ENCODE measurements around the gene HDAC5.
"Not testable (repeated sequence)": the region's sequence is repeated elsewhere in the genome, so short reads cannot be mapped to it uniquely, and the experiment has no call there.

The HDAC5 gene

DNA sequence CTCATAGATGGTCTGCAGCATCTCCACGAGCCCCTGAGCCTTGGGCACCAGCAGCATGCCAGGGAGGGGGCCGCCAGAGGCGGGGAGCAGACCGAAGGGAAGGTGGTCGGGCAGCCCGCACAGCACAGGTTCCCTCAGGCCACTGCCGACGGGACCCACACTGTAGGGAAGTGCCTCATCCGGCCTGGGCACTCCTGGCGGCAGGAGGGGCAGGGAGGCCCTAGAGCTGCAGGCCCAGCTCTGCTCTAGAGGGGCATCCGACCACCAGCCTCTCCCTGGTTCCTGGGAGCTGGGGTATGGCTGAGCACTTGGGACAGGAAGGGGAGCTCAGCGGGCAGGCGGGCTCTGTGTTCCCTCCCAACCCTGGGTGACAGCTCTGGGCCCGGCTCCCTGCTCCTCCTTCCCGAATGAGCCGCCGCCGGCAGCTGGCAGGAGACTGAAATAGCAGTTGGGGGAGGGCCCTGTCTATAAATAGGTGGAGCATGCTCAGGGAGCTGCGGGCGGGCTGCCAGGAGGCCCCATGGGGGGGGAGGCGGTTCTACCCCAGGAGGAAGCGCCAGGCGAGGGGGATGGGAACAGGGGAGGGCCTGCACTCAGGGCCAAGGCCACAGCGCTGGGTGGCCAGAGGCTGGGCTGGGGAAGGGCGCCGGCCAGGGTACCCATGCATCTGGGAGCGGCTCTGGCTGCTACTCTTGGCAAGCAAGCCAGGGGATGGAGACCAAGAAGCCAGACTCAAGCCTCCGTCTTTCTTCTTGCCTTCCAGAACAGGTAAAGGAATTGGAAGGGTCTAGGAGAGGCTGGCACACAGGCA is 12.4 kb downstream of the HDAC5 start:
- DNase-seq: peak; percentile 91 to 92

GRCh38 chr17:44110011-44110686 is 13.3 kb downstream of the HDAC5 start:
- no peak for DNase-seq

GRCh38 chr17:44109312-44109630 is 14.2 kb downstream of the HDAC5 start:
- DNase-seq: no peak

GRCh38 chr17:44108440-44109311 is 14.8 kb downstream of the HDAC5 start:
- DNase-seq: no peak

DNA sequence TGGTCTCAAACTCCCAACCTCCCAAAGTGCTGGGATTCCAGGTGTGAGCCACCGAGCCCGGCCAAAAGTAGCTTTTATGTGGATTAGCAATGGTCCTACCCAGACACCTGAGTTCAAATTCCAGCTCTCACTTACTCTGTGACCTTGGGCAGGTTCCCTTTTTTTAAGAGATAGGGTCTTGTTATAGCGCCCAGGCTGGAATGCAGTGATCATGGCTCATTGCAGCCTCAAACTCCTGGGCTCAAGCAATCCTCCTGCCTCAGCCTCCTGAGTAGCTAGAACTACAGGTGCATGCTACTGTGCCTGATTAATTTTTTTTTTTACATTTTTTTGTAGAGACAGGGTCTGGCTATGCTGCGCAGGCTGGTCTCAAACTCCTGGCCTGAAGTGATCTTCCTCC is 16.6 kb downstream of the HDAC5 start:
- no peak for DNase-seq

GRCh38 chr17:44105941-44106340 is 17.5 kb downstream of the HDAC5 start:
- DNase-seq: no peak

DNA sequence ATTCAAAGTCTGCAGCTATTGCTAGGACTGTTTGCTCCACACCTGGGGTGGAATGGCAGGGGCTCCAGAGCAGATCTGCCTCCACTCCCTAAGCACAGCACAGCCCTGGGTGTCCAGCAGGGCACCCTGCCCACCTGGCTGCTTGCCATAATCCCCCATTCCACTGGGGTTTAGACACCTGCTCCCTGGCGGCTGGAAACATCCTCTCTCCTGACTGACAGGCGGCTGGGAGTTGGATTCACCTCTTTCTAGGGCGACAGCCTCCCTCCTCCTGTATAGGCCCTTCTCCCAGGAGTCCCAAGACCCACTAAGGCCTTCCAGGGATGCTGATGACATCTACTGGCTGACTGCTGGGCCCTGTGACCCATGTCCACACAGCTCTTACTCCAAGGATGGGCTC is 18.0 kb downstream of the HDAC5 start:
- no peak for DNase-seq

DNA sequence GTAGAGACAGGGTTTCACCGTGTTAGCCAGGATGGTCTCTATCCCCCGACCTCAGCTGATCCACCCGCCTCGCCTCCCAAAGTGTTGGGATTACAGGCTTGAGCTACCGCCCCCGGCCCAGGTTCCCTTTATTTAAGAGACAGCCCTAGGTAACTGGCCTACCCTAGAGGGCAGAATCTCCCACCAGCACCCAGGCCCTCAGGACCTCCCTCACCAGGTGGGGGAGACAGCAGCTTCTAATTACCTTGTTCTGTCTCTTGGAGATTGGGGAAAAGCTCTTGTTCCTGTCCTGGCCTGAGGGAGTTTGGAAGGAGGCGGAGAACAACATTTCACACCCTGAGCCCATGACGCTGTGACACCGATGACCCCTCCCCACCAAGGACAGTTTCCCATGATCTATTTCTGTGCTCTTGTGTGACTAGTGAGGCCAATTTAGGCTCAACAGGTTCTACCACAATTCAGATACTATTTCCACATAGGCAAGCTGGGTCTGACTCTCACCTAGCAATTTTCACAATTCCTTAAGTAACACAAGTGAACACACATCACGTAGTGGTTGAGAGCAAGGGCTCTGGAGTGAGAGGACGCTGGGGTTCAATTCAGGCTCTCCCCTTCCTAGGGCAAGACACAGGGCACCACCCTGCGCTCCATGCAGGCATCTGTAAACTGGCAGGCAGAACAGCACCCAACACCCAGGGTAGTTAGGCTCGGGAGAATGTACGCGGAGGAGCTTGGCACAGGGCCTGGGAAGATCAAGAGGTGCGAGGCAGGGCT is 20.4 kb downstream of the HDAC5 start:
- DNase-seq: no peak

- DNase-seq: not testable (repeated sequence)
Measured at GRCh38 chr17:44101858-44102257, 21.6 kb downstream of the HDAC5 start.

DNA sequence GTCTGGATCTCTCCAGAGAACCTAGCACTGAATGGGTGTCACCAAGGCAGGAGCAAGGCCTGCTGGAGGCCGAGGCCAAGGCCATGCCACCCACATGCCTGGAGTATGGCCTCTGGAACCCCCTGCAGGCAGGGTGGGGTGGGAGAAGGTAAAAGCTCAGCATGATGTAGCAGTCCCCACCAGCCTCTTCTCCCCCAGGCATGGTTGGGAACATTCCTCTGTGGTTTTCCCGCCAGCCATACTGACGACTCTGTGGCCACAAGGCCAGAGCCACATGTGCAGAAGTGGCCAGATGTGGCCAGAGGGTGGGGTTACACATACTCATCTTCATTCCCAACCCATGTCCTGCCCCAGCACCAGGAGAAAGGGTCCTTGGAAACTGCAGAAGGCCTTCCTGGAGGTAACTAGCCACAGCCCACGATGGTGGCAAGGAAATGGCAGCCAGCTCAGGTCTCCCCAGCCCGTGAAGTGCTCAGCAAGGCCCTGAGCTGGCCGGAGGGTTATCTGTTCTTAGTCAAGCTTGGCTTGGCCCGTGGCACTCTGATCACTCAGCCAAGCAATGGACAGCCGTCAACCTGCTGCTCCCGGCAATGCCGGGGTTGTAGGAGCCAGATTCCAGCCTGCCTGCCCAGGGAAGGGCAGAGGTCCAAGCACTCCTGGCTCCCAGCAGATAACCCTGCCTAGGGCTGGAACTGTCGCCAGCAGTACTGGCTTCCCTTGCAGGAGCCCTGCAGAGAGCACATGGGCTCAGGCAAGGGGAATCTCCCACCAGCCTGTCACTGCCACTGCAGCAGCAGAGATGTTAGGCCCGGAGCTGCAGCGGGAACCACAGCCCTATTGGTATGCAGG is 26.1 kb downstream of the HDAC5 start:
- DNase-seq: no peak

DNA sequence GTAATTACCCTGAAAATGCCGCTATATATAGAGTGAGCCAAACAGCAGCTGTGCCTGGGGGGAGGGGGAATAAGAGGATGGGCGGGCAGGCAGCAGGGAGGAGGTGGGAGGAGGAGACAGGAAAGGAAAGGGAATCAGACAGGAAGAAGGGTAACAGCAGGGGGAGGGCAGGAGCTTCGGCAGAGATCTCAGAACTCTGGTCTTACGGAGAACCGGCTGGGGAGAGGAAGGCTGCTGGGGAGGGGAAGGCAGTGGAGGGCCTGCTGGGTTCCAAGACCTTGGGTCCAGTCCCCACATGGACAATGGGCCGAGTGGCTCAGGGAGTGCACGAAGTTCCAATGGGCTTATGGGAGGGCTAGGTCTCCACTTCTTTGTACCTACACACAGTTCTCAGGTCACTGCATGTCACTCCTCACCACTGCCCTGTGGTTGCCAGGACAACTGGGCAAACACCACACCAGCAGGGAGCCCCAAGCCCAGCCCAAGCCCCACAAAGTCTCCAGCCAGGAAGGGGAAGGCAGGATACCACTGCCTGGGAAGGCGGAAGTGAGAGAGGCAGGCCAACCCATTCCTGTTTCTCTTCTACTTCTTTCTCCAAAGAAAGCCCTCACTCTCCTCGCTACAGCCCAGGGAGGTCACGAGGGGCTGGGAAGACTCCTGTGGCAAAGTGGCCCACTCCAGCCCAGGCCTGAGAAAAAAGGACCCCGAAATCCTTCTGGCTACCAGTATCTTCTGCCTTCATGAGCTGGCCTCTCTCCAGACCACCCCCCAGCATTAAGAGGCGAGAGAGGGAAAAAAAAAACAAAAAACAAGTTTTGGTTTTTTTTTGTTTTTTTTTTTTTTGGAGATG is 27.6 kb downstream of the HDAC5 start:
- peak; percentile 64 to 74 for DNase-seq

DNA sequence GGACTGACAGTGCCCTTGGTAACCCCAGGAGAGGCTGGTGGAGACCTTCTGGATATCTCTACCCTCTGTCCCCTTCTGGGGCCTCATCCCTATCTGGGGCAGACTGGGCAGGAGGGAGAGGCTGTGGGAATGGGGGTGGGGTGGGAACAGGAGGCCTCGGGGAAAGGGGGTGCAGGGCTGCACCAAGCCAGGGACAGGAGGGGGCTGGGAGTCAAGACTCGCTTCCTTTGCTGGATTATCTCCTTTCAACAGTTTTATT is 28.1 kb downstream of the HDAC5 start:
- DNase-seq: no peak

DNA sequence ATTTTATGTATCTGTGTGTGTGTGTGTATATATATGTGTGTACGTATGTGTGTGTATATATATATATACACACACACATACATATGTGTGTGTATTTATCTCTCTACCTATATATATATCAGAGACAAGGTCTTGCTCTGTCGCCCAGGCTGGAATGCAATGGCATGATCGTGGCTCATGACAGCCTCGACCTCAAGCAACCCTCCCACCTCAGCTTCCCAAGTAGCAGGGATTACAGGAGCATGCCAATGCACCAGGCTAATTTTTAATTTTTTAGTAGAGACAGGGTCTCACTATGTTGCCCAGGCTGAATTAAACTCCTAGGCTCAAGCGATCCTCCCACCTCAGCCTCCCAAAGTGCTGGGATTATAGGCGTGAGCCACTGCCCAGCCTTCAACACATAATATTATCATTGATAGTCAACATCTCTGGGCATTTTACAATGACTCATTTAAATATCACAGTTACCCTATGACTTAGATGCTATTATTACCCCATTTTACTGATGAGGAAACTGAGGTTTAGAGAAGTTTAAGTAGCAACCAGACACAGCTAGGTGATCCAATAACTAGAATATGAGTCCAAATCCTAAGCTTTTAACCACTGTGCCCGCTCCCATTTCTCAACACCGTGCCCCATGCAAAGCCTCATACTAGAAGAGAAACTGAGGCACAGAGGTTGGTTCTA is 28.6 kb downstream of the HDAC5 start:
- DNase-seq: peak in 1 of 2 donors; percentile 40

- no peak for DNase-seq
Measured at GRCh38 chr17:44093231-44093900, 30.1 kb downstream of the HDAC5 start.

GRCh38 chr17:44092051-44092450 is 31.4 kb downstream of the HDAC5 start:
- no peak for DNase-seq

GRCh38 chr17:44091200-44091997 is 32.0 kb downstream of the HDAC5 start:
- no peak for DNase-seq

- no peak for DNase-seq
Measured at GRCh38 chr17:44088254-44088653, 35.2 kb downstream of the HDAC5 start.

- DNase-seq: no peak
Measured at GRCh38 chr17:44087319-44087718, 36.1 kb downstream of the HDAC5 start.
